CD4-positive, alpha-beta T cell treated with Interleukin-2 at 100 ng/mL for 4 hours (primary cell): ENCODE measurements around the gene RRAD.
A peak's percentile ranks its signal among the peaks of the same experiment; 100 is the strongest.
"Not testable (repeated sequence)": the region's sequence is repeated elsewhere in the genome, so short reads cannot be mapped to it uniquely, and the experiment has no call there.

Experiments
- DNase-seq: peaks from one replicate; pipeline ENCODE4 v3.0.0-alpha.2; 2020; ENCODE audit warnings: low spot score

RRAD gene

DNA sequence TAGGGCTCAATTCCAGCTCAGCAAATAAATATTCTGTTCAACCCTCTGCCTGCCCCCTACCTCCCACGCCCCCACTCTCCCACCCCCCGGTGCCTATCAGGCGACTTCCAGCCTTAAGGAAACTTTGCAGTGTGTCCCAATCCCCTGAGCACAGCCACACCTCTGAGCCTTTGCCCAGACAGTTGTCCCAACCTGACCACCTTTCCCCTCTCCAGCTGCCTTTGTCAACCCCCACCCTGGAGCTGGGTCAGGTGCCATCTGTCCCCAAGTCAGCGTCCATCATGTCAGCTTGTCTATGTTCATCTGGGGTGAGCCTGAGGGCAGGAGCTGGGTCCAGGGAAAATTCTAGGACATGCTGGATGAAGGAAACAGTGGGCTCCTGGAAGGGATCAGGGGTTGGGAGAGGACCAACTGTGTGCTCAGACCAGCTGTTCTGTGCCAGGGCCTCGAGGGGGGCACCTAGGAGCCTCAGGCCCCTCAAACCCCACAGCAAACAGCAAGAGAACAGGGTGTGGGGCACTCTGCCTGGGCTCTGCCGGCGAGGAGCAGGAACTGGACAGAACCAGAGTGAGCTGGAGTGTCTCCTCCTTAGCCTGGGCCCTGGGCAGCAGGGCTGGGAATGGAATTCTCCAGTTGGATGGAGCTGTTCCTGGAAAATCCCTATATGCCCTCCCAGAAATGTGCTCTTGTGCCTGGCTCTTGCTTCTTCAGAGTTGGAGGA is 24.5 kb downstream of the RRAD start:
- no peak for DNase-seq

DNA sequence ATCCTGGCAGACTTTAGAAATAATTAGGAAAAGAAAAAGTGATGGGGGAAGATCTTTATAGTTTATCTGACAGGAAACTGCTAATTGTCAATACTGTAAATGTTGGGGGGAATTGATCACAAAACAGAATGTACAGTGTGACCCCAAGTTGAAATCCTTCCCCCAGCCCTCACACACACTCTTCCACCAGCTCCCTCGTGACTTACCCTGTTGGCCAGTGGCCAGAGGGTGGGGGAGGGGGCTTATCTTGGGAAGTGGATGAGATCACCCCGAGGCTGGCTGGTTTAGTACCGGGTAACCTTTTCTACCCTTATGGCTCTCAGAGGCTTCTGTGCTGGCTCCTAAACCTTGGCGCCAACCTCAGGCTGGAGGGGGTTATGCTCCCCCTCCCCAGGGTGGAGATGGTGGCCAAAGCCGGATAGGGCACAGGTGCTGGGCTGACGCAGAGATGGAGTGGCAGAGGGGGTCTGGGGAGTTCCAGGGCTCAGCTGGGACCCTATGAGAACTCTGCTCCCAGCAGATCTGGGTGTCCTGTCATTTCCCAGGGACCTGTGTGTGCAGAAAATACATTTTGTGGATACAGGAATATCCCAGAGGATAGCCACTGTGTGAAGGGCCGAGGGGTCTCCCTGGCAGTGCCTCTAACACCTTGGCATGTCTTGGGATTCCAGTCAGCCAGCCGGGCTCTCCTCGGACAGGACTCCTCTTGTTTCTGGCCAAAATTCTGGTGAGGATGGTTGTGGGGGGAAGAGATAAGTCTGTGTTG is 25.2 kb downstream of the RRAD start:
- no peak for DNase-seq

- no peak for DNase-seq
These were observed 25.9 kb downstream of the RRAD start for GRCh38 chr16:66899310-66899944.

GRCh38 chr16:66898933-66899309 is 26.4 kb downstream of the RRAD start:
- DNase-seq = no peak

DNA sequence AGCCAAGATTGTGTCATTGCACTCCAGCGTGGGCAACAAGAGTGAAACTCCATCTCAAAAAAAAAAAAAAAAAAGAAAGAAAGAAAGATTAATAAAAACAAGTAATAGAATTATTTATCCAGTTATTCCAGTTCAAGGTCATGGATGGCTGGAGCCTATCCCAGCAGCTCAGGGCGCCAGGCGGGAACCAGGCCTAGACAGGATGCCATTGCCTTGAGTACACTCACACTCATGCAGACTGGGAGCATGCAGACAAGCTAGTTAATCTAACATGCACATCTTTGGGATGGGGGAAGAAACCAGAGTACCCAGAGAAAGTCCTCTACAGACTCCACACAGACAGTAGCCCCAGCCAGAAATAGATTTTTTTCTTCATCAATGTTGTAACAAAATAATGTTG is 27.1 kb downstream of the RRAD start:
- DNase-seq = no peak

- DNase-seq = not testable (repeated sequence)
These were observed 28.7 kb downstream of the RRAD start for GRCh38 chr16:66896682-66897081.

- no peak for DNase-seq
These were observed 29.3 kb downstream of the RRAD start for GRCh38 chr16:66895999-66896398.

DNA sequence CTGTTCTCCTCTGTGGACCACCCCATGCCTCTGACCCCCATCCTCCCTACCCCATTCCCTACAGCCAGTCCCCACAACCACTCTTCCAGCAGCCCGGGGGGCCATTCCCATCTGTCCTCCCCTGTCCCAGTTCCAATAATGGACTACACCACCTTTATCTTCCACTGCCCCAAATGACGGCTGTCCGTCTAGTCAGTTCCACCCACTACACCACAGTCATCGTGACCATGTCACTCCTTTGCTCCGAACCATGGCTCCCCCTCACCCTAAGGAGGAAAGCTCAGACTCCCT is 29.7 kb downstream of the RRAD start:
- no peak for DNase-seq

- DNase-seq = peak; percentile 67
These were observed 30.2 kb downstream of the RRAD start for GRCh38 chr16:66894948-66895688.

- no peak for DNase-seq
These were observed 31.3 kb downstream of the RRAD start for GRCh38 chr16:66894055-66894454.

GRCh38 chr16:66891797-66892196 is 33.5 kb downstream of the RRAD start:
- DNase-seq = no peak

GRCh38 chr16:66891360-66891759 is 34.0 kb downstream of the RRAD start:
- DNase-seq = no peak

DNA sequence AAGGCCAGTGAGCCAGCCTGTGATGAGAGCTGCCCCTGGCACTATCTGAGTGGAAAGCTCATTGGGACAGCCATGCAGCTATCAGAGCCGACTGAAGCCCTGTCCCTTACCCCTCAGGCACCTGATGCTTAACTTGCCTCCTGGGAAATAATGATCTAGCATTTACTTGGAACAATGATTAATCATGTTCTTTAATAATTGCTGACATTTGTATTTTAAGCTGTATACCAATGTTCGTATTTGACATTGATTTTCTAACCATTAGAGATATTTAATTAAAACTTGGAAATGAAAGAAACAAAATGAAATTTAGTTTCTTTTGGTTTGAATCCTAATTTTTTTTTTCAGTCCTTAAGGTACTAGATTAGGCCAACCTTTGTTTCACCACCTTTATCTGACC is 34.5 kb downstream of the RRAD start:
- no peak for DNase-seq

DNA sequence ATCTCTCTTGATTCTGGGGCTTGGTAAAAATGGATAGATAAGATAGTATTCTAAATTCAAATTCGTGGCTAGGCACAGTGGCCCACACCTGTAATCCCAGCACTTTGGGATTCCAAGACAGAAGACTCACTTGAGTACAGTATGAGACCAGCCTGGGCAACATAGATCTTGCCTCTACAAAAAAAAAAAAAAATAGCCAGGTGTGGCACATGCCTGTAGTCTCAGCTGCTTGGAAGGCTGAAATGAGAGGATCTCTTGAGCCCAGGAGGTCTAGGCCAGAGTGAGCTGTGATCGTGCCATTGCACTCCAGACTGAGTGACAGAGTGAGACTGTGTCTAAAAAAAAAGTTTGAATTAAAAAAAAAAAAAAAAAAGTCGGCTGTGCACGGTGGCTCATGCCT is 35.7 kb downstream of the RRAD start:
- no peak for DNase-seq

GRCh38 chr16:66888647-66889615 is 36.4 kb downstream of the RRAD start:
- DNase-seq = no peak

DNA sequence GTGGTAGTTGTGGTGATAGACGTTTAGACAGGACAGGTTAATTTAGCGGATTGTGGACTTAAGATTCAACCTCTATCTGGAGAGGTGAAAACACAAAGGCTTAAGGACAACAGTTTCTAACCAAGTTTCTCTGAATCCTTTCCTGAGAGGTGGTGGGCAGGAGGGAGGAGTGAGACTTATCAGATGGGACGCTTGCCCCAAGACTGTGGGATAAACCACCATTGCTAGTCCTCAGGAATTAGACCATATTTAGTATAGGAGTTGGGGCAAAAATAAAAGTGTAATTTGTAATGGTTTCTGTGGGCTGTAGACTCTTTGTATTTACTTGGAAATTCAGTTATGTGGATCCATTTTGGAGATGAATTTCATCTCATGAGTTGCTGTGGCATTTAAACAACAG is 38.4 kb downstream of the RRAD start:
- no peak for DNase-seq

- no peak for DNase-seq
These were observed 39.0 kb downstream of the RRAD start for GRCh38 chr16:66886321-66886720.

GRCh38 chr16:66885491-66885890 is 39.8 kb downstream of the RRAD start:
- DNase-seq = no peak

DNA sequence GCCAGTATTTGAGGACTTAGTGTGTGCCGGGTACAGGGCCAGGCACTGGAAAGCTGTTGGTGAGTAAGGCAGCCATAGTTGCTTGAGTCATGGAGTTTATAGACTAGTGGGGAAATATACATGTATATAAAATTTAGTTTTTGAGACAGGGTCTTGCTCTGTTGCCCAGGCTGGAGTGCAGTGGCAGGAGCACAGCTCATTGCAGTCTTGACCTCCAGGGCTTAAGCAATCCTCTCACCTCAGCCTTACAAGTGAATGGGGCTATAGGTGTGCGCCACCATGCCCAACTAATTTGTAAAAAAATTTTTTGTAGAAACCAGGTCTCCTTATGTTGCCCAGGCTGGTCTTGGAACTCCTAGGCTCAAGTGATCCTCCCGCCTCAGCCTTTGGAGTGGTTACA is 42.6 kb downstream of the RRAD start:
- no peak for DNase-seq

- DNase-seq = no peak
These were observed 43.3 kb downstream of the RRAD start for GRCh38 chr16:66881964-66882508.

DNA sequence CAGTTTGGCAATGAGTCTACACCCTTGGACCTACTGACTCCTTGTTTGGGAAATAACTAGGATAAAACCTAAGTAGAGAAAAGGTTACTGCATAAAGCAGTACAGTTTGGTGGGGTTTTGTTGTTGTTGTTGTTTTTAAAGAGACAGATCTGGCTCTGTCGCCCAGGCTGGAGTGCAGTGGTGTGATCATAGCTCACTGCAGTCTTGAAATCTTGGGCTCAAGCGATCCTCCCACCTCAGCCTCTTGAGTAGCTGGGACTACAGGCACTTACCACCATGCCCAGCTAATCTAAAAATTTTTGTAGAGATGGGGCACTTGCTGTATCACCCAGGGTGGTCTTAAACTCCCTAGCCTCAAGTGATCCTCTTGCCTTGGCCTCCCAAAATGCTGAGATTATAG is 43.8 kb downstream of the RRAD start:
- DNase-seq = no peak
